ENCODE measurements around the gene ZNF701. TPM values are rescaled to one million over a fixed set of nuclear protein-coding genes. Genes with fewer than 3 reads are reported as not detected.

ZNF701 gene
- total and polyA plus RNA-seq, 2 of the 13 experiments (the other 11 are each of a cell fraction or from before 2014, with no cell fraction given), result 4.5 to 6.3 TPM

DNA sequence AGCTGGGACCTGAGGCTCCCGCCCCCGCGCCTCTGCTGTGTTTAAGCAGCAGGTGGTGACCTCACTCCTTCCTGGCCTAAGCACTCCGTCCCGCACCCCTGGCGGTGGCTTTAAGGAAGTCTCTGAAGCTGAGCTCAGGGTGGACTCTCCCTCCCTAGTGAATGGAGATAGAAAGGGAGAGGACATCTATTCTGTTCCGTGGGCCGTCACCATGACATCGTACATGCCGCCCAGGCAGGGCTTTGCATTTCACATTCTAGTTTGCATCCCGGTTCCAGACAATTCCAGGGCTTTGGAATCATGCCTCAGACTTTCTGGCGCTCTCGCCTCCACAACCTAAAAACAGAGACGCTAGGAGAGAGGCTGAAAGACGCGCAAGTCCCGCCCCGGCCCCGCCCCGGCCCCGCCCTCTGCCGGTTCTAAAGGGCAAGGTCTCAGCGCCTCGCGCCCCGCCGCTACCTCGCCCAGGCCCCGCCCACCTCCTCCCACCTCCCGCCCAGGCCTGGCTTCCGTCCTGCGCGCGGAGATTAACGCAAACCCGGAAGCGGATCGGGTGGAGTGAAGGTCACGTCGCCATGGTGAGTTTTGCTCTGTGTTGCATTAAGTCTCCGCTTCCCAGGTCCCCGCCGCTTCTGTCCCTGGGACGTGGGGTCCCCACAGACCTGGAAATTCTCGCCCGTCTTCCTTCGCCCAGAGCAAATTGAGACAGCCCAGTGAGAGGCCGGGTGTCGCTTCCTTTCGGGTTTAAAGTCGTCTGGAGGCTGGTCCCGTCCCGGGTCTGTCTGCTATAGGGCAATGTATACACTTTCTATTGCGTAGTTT lies 42.7 kb upstream of the ZNF701 start, which contains the start of gene ZNF808 (continued):
- TF ChIP-seq, protein P1, sequence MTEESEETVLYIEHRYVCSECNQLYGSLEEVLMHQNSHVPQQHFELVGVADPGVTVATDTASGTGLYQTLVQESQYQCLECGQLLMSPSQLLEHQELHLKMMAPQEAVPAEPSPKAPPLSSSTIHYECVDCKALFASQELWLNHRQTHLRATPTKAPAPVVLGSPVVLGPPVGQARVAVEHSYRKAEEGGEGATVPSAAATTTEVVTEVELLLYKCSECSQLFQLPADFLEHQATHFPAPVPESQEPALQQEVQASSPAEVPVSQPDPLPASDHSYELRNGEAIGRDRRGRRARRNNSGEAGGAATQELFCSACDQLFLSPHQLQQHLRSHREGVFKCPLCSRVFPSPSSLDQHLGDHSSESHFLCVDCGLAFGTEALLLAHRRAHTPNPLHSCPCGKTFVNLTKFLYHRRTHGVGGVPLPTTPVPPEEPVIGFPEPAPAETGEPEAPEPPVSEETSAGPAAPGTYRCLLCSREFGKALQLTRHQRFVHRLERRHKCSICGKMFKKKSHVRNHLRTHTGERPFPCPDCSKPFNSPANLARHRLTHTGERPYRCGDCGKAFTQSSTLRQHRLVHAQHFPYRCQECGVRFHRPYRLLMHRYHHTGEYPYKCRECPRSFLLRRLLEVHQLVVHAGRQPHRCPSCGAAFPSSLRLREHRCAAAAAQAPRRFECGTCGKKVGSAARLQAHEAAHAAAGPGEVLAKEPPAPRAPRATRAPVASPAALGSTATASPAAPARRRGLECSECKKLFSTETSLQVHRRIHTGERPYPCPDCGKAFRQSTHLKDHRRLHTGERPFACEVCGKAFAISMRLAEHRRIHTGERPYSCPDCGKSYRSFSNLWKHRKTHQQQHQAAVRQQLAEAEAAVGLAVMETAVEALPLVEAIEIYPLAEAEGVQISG (CRISPR knock-in tag; IDR thresholded peaks at IDR 0.05), result peak; percentile 53
- TF ChIP-seq SP5 (CRISPR knock-in tag; IDR thresholded peaks at IDR 0.05; ENCODE audit: borderline replicate concordance, low read depth), result 0 out of 2 replicates have a peak, but pooled peaks have one; percentile 25

DNA sequence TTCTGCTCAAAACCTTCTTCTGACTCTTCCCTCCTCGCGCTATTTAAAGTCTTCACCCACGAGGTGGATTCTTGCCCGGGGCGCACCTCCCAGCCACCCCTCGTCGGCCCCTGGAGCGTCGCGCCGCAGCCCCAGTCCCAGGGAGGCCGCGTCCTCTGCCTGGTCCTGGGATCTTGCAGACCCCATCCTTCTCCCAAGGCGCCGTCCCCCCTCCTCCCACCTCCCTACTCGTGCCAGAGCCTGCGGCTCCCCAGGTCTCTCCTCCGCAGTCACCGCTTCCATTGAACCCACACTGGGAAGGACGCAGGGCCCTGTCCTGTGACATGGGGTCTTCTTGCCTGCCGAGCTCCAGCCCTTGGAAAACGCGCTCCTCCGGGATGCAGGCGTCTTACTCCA lies 42.1 kb upstream of the ZNF701 start:
- under 1% methylated on average over 25 of the region's 25 CpGs for WGBS (ENCODE audit: low lambda C conversion rate)
- in situ Hi-C loops (cut with HindIII; ENCODE audit: extremely low pct_ligation_motif_present, low pct_unique_long_range_greater_than_20kb), result no loop called here
- peak overlapping the region; percentile 84 to 97 (median 93) for H3K4me3 ChIP-seq (replicated peaks in 1 of 3; ENCODE audit: insufficient read depth in 1 of 3, low read depth in 2 of 3, low read length in 3 of 3)
- H4K20me1 ChIP-seq (ENCODE audit: insufficient read depth, low read length), result no peaks in the 10 kb centered on the region
- peaks cover 10% of the 10 kb centered on the region for H3K4me1 ChIP-seq (ENCODE audit: insufficient read depth, low read length)
- no peaks in the 10 kb centered on the region for H3K79me2 ChIP-seq (ENCODE audit: insufficient read depth, low read length)
- intact Hi-C loops (cut with micrococcal nuclease; ENCODE audit: unreplicated experiment), result loop anchor here (1.0 kb wide), 1 partner anchor 72 kb away; no protein-coding TSS in a partner anchor
- POLR2A ChIA-PET, result no interaction called here
- peaks cover 3% of the 10 kb centered on the region; the same call in 1 of the 2 replicates for H3K9me3 ChIP-seq (ENCODE audit: low read length)
- BruUV-seq (replicated peaks), result TSS peak; percentile 92
- peak overlapping the region; percentile 93 for H3K9ac ChIP-seq (ENCODE audit: insufficient read depth, low read depth, low read length)
- H3K4me2 ChIP-seq (ENCODE audit: low read depth, low read length), result peak overlapping the region; percentile 85
- DNase-seq (ENCODE audit: low spot score) (no peak), FAIRE-seq (no peak), ATAC-seq (peak; percentile 53)
- CTCF ChIA-PET (ENCODE audit: low intra/inter-chr PET ratio, low total read pairs), result no interaction called here
- H3K27me3 ChIP-seq (ENCODE audit: control insufficient read depth in 1 of 2, insufficient read depth in 2 of 2, low read length in 2 of 2), result no peaks in the 10 kb centered on the region; a peak in 1 of 5 replicates
- H3K36me3 ChIP-seq (replicated peaks in 1 of 2; ENCODE audit: control insufficient read depth in 1 of 2, insufficient read depth in 2 of 2, low read length in 2 of 2), result no peaks in the 10 kb centered on the region; a peak in 1 of 5 replicates
- peak overlapping the region; percentile 84 for H3K27ac ChIP-seq (ENCODE audit: extremely low read length, insufficient read depth, low read length)
- H2AFZ ChIP-seq (ENCODE audit: low read length), result peak overlapping the region; percentile 46
- TF ChIP-seq ZNF382 (CRISPR knock-in tag; IDR thresholded peaks at IDR 0.05; ENCODE audit: borderline replicate concordance), result no peak
- TF ChIP-seq HNRNPK (IDR thresholded peaks at IDR 0.05; ENCODE audit: low read depth, low read length, poor library complexity, severe bottlenecking), result no peak
- TF ChIP-seq ZFX (CRISPR knock-in tag; IDR thresholded peaks at IDR 0.05; ENCODE audit: low read depth), result 0 out of 2 replicates have a peak, but pooled peaks have one; percentile 15
- peak; percentile 30; the same call in 1 of the 2 replicates for TF ChIP-seq ZNF619 (CRISPR knock-in tag; IDR thresholded peaks at IDR 0.05)
- TF ChIP-seq MEIS2 (CRISPR knock-in tag; IDR thresholded peaks at IDR 0.05), result 0 out of 2 replicates have a peak, but pooled peaks have one; percentile 34
- TF ChIP-seq, protein P2, sequence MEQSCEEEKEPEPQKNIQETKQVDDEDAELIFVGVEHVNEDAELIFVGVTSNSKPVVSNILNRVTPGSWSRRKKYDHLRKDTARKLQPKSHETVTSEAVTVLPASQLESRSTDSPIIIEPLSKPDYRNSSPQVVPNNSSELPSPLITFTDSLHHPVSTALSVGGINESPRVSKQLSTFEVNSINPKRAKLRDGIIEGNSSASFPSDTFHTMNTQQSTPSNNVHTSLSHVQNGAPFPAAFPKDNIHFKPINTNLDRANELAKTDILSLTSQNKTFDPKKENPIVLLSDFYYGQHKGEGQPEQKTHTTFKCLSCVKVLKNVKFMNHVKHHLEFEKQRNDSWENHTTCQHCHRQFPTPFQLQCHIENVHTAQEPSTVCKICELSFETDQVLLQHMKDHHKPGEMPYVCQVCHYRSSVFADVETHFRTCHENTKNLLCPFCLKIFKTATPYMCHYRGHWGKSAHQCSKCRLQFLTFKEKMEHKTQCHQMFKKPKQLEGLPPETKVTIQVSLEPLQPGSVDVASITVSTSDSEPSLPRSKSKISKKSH (CRISPR knock-in tag; IDR thresholded peaks at IDR 0.05; ENCODE audit: borderline replicate concordance), result 0 out of 2 replicates have a peak, but pooled peaks have one; percentile 39
- TF ChIP-seq, protein P3, sequence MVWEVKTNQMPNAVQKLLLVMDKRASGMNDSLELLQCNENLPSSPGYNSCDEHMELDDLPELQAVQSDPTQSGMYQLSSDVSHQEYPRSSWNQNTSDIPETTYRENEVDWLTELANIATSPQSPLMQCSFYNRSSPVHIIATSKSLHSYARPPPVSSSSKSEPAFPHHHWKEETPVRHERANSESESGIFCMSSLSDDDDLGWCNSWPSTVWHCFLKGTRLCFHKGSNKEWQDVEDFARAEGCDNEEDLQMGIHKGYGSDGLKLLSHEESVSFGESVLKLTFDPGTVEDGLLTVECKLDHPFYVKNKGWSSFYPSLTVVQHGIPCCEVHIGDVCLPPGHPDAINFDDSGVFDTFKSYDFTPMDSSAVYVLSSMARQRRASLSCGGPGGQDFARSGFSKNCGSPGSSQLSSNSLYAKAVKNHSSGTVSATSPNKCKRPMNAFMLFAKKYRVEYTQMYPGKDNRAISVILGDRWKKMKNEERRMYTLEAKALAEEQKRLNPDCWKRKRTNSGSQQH (CRISPR knock-in tag; IDR thresholded peaks at IDR 0.05; ENCODE audit: low read depth), result no peak
- no peak for TF ChIP-seq ZFP90 (CRISPR knock-in tag; IDR thresholded peaks at IDR 0.05; ENCODE audit: borderline replicate concordance)
- no peak for TF ChIP-seq ZBTB3 (CRISPR knock-in tag; IDR thresholded peaks at IDR 0.05; ENCODE audit: borderline replicate concordance, low read depth)
- TF ChIP-seq, protein P4, sequence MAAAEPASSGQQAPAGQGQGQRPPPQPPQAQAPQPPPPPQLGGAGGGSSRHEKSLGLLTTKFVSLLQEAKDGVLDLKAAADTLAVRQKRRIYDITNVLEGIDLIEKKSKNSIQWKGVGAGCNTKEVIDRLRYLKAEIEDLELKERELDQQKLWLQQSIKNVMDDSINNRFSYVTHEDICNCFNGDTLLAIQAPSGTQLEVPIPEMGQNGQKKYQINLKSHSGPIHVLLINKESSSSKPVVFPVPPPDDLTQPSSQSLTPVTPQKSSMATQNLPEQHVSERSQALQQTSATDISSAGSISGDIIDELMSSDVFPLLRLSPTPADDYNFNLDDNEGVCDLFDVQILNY (CRISPR knock-in tag; conservative IDR thresholded peaks at IDR 0.05), result no peak
- TF ChIP-seq ZNF33A (CRISPR knock-in tag; IDR thresholded peaks at IDR 0.05; ENCODE audit: borderline replicate concordance), result 0 out of 2 replicates have a peak, but pooled peaks have one; percentile 22
- peak; percentile 8; the same call in 1 of the 2 replicates for TF ChIP-seq PHF8 (CRISPR knock-in tag; IDR thresholded peaks at IDR 0.05)

All from HepG2 (cell line).